HG03342 (cell line): ENCODE results near the gene FBXO24.

Source experiments
- ATAC-seq: cut with Tn5 transposase; IDR thresholded peaks from one replicate; pipeline ENCODE4 v1.9.1; 2021; ENCODE audit warnings: mild to moderate bottlenecking, moderate library complexity; ENCODE audit not compliant: unreplicated experiment

The FBXO24 gene

GRCh38 chr7:100573691-100574361 lies 12.3 kb upstream of the FBXO24 start, which contains the start of gene SAP25:
Gene SAP25, minus strand, starts transcription at chr7:100573900. Its CDS starts 158 bp downstream, at chr7:100573742.
- ATAC-seq = no peak

DNA sequence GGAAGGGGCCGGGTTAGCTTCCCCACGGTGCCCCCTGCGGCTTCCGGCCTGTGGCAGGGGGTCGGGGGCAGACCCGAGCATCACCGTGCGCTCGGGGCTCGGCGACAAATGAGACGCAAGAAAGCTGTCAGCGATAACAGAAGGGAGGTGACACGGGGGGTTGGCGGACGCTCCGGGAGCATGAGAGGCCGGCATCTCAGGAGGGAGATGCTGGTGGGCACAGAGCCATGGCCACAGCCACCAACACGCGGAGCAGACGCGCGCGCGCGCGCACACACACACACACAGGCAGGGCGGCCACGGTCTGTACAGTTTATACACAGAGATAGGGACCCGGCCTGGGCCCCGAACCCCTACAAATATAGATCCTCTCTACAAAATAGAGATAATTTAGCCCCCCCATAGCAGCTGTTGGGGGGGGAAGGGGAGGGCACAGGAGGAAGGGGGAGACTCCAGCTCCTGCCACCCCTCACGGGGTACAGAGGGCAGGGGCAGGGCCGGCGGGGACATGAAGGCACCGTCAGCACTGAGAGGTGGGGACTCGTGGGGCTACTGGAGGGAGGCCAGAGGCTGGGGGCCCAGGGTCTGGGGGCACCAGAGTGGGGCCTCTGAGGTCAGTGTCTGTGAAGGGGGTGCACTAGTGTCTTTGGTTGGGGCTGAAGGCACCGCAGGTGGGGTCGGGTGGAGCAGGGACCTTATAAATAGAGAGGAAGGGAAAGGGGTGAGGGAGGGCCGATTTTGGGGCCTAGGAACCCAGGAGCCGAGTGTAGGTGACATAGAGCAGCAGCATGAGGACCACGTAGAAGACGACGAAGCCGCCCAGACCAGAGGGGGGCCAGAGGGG lies 11.5 kb upstream of the FBXO24 start:
- ATAC-seq = no peak

GRCh38 chr7:100575206-100575631 lies 10.9 kb upstream of the FBXO24 start:
- no peak for ATAC-seq

- no peak for ATAC-seq
Observed at GRCh38 chr7:100575746-100576383, 10.3 kb upstream of the FBXO24 start.

- ATAC-seq = no peak
Observed at GRCh38 chr7:100576384-100576993, 9.6 kb upstream of the FBXO24 start.

- ATAC-seq = no peak
Observed at GRCh38 chr7:100577103-100577502, 9.0 kb upstream of the FBXO24 start.

GRCh38 chr7:100577507-100577906 lies 8.6 kb upstream of the FBXO24 start:
- ATAC-seq = no peak

GRCh38 chr7:100578246-100579183 lies 7.6 kb upstream of the FBXO24 start:
- ATAC-seq = no peak

- ATAC-seq = no peak
Observed at GRCh38 chr7:100580466-100581283, 5.5 kb upstream of the FBXO24 start.

DNA sequence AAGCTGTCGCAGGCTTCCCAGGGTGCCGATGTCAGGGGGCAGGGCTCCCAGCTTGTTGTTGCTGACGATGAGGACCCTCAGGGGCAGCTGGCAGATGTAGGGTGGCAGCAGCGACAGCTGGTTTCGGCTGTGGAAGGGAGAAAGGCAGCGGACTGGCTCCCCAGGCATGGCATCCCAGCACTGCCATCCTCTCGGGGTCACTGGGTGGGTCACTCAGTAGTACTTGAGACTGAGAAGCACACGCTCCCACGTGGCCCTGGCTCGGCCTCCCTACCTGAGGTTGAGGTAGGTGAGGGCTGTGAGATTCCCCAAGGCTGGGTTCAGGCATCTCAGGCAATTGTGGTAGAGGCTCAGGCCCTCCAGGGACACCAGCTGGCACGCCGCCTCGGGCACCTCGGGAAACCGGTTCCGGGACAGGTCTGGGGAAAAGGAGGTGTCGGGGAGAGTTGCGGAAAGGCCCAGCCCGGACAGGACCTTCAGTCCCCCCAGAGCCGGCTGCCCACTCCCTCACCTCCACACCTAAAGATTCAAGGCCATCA lies 4.0 kb upstream of the FBXO24 start:
- no peak for ATAC-seq

DNA sequence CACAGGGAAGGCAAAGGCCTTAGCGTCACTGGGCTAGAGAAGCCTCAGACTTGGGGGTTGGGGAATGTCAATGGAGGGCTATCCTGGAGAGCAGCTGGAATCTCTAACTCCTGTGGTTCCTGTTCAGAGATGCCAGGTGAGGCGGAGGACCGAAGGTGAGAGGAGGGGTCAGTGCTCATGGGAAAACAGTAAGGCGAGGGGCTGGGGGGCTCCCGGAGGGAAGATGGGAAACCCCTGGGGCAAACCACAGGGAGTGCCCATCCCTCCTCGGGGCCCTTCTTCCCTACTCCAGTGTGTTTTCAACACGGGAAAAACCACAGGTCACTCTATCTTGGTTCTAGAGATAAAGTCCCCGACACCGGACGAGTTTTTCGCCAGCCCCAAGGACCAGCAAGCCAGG lies 3.5 kb upstream of the FBXO24 start:
- no peak for ATAC-seq

DNA sequence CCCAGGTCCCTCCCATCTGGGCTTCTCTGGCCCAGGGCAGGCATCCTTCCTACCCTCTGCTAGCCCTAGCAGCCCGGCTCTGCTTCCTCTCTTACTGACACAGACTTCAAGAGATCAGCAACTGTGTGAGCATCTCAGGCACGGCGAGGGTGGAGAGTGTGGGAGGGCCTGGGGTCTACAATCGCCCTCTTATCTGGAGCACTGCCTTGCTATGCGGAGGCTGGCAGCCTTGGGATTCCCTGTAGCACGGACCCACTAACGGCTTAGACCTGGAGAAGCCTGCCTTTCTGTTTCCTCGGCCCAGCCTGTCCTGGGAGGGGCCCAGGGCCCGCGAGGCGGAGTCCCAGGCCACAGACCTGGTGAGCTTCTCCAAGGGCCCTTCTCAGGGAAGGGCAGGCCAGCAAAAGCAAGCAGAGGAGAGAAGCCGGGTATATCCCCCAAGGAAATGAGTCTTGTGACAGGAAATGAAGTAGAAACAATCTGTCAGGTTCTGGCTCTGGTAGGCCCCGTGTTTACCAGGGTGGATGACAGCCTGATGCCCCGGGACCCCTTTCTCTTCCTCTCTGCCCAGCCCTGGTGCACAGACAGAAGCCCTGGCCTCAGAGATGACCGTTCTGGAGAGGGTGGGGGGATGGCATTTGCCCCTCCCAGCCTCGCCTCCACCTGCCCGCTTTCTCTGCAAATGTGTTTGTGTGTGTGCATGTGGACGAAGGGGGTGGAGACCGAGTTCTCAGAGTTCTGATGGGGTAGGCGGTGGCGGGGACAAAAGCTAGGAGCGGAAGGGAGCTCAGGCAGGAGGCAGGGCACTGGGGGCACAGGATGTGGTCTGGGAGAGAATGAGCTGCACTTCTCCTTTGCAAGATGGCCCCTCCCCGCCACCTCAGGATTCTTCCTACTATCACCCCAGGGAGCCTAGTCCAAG lies 2.7 kb upstream of the FBXO24 start:
- no peak for ATAC-seq

- no peak for ATAC-seq
Observed at GRCh38 chr7:100584054-100584682, 2.0 kb upstream of the FBXO24 start.

DNA sequence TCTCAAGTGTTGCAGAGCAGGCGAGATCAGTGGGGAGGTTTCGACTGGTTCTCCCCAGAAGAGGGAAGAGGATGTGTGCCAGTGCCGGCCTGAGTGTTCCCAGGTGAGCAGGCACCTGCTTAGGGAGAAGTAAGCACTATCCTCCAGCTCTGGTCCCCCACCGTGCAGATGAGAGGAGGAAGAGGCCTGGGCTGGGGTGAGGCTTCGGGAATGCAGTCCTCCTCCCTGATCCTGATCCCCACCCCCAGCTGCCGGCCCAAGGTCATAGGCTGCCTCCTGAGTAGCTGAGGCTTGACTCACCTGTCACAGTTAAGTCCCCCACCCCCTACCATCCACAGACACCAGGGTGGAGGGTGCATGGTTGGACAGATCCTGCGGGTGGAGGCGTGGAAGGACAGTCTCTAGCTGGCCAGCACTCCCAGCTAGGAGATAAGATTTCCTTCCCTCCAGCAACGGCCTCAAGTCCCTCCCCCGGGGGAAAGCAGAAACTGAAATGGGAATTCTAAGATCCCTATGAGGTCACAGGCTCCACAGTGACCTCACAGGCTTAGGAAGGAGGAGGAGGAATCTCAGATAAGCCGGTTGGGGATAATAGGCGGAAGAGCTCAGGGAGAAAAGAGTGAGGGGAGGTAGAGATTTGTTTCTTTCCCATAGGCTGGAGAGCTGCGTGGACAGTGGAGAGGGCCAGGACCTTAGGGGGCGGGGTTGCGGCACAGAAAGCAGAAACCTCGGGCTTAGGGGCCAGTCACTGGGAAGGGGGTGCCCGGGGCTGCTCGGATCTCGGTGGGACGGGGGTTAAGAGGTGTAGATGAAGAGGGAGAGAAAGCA lies 1.2 kb upstream of the FBXO24 start:
- ATAC-seq = no peak

- peak; percentile 15 for ATAC-seq
Observed at GRCh38 chr7:100585511-100586265, 440 bp upstream of the FBXO24 start, which contains the start of gene LRCH4. Gene LRCH4, minus strand, starts transcription at chr7:100586129. Its CDS starts 29 bp downstream, at chr7:100586100.

- ATAC-seq = no peak
Observed at GRCh38 chr7:100588438-100588837, 2.3 kb downstream of the FBXO24 start.
